ENCODE measurements around the gene ARHGAP15. TPM values are rescaled to one million over a fixed set of nuclear protein-coding genes. Genes with fewer than 3 reads are reported as not detected.

ARHGAP15 gene
- total and polyA plus RNA-seq, 9 donors: 1.5 to 10.0 (median 2.6) TPM

DNA sequence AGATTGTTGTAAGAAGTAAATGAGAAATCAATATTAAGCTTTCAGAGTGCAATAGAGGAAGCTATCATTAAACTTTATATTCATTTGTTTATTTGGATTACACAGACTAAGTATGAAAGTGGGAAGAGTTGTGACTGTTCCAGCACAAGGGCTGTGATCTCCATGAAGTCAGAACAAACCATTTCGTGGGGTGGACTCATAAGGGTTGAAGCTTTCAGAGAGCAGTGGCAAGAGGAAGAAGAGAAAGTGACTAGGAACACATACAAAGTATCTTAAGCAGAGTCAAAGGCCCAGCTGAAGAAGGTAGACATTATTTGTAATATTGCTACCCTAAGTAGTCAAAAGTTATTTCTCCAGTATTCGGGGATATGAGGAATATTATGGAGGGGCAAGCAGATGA lies 117.0 kb downstream of the ARHGAP15 start:
- H3K4me1 ChIP-seq (ENCODE audit: insufficient read depth): no peaks in the 10 kb centered on the region
- H3K9me3 ChIP-seq: no peaks in the 10 kb centered on the region
- DNase-seq: no peak
- TF ChIP-seq EP300 (IDR thresholded peaks at IDR 0.05) (no peak), POLR2A (IDR thresholded peaks at IDR 0.05) (no peak), CTCF (IDR thresholded peaks at IDR 0.05) (no peak)
- no peak overlapping the region for H3K4me3 ChIP-seq
- 77 to 85% (median 83%) methylated on average over 2 of the region's 2 CpGs for whole genome bisulfite sequencing, 3 donors
- H3K27ac ChIP-seq: no peak overlapping the region
- intact Hi-C loops (cut with DNase I): no loop called here
- no peaks in the 10 kb centered on the region for H3K27me3 ChIP-seq
- no peaks in the 10 kb centered on the region for H3K36me3 ChIP-seq

DNA sequence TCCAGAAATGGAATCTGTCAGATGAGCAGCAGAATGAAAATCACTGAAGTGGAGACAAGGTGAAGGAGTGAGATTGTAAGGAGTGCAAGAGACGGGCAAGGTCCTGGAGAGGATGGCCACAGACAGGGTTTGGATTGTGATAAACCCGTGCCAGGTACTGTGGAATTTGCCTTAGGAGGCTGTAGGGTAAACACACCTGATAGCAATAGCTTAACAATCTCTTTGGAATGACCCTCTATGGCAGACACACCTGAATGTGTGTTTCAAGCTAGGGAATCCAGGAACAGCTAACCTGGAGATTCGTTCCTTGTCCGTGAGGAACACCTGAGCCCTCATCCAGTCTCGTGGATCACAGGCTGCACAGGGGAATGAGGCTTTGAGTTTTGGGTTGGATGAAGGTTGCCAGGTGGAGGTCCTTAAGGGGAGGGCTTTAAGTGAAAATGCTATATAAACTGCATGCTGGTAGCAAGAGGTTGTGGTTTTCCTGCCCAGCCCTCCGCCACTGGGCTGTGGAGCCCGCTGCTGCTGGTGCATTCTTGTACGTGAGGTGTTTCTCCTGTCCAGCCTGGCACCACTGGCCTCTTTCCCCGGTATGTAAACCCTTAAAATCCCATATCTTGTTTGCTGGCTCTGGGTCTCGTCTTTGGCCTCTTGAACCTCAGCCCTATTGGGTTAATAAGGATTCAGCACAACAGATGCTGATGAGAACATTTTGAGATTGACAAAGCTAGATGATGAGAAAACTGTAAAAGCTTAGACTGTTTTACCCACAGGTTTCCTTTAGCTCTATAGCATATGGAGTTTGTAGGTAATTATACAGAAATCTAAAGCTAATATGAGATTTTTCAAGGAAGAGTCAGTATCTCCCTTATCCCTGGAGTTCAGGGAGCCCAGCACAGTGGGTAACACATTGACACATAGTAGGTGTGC lies 117.9 kb downstream of the ARHGAP15 start:
- TF ChIP-seq POLR2A (IDR thresholded peaks at IDR 0.05) (no peak), EP300 (IDR thresholded peaks at IDR 0.05) (no peak), CTCF (IDR thresholded peaks at IDR 0.05) (no peak)
- no peaks in the 10 kb centered on the region for H3K36me3 ChIP-seq
- no peak overlapping the region for H3K27ac ChIP-seq
- no peaks in the 10 kb centered on the region for H3K4me1 ChIP-seq (ENCODE audit: insufficient read depth)
- no peaks in the 10 kb centered on the region for H3K27me3 ChIP-seq
- no peak overlapping the region for H3K4me3 ChIP-seq
- no peaks in the 10 kb centered on the region for H3K9me3 ChIP-seq
- intact Hi-C loops (cut with DNase I): no loop called here
- DNase-seq: no peak
- WGBS, 3 donors: 92 to 97% (median 92%) methylated on average over 10 of the region's 10 CpGs

DNA sequence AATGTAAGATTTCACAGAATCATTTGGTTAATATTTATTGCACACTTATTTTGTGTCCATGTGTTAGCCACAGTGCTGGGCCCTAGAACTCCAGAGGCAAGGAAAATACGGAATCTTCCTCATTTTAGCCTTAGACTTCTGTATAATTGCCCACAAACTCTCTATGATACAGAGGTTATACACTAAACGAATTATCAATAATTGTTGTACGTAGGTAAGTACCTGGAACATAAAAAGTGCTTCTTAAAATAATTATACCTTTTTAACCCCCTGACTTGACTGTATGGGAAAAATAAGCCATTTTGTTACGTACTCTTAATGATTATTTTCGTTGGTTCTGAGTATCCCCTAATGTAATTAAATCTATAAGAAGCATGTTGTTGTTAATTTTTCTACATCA lies 119.4 kb downstream of the ARHGAP15 start:
- no peak for DNase-seq
- no peak for TF ChIP-seq EP300 (IDR thresholded peaks at IDR 0.05)
- TF ChIP-seq CTCF (IDR thresholded peaks at IDR 0.05): no peak
- no peak for TF ChIP-seq POLR2A (IDR thresholded peaks at IDR 0.05)
- H3K4me3 ChIP-seq: no peak overlapping the region
- H3K36me3 ChIP-seq: no peaks in the 10 kb centered on the region
- no peaks in the 10 kb centered on the region for H3K4me1 ChIP-seq (ENCODE audit: insufficient read depth)
- no peak overlapping the region for H3K27ac ChIP-seq
- WGBS, 3 donors: 80 to 93% (median 82%) methylated on average over 5 of the region's 5 CpGs
- H3K27me3 ChIP-seq: no peaks in the 10 kb centered on the region
- no peaks in the 10 kb centered on the region for H3K9me3 ChIP-seq
- intact Hi-C loops (cut with DNase I): no loop called here

DNA sequence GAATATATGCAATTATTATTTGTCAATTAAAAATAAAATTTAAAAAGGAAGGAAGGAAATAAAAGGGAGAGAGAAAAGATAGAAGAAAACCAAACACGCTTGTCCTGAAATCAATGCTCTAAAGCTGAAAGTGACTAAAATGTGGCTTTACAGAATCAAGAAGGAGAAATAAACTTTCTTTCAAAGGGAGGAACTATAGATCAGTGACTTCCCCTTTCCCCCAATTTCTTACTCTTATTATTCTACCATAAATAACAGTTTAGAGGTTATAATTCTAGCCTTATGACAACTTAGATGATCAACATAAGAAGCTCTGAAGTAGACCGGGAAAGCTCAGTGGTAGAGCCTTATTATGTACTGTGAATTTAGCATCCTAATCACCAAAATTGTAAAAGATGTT lies 122.5 kb downstream of the ARHGAP15 start:
- H3K27me3 ChIP-seq: no peaks in the 10 kb centered on the region
- 90 to 95% (median 94%) methylated on average over 2 of the region's 2 CpGs for WGBS, 3 donors
- DNase-seq: no peak
- H3K9me3 ChIP-seq: no peaks in the 10 kb centered on the region
- H3K36me3 ChIP-seq: no peaks in the 10 kb centered on the region
- intact Hi-C loops (cut with DNase I): no loop called here
- no peaks in the 10 kb centered on the region for H3K4me1 ChIP-seq (ENCODE audit: insufficient read depth)
- H3K27ac ChIP-seq: no peak overlapping the region
- no peak overlapping the region for H3K4me3 ChIP-seq
- TF ChIP-seq EP300 (IDR thresholded peaks at IDR 0.05): no peak
- TF ChIP-seq CTCF (IDR thresholded peaks at IDR 0.05): no peak
- no peak for TF ChIP-seq POLR2A (IDR thresholded peaks at IDR 0.05)
